ENCODE measurements around the gene IGSF22.

Gene IGSF22

GRCh38 chr11:18714443-18714780 is 11.6 kb downstream of the IGSF22 start:
- DNase-seq: no peak

- DNase-seq: no peak
Measured at GRCh38 chr11:18713646-18714442, 12.1 kb downstream of the IGSF22 start.

GRCh38 chr11:18710545-18710944 is 15.4 kb downstream of the IGSF22 start:
- no peak for DNase-seq

GRCh38 chr11:18709414-18709813 is 16.6 kb downstream of the IGSF22 start:
- DNase-seq: no peak

- DNase-seq: no peak
Measured at GRCh38 chr11:18707811-18708340, 18.1 kb downstream of the IGSF22 start.

- DNase-seq: peak in 31 of 56 donors; percentile 19 to 79 (median 43)
Measured at GRCh38 chr11:18706330-18707243, 19.4 kb downstream of the IGSF22 start.

- DNase-seq: peak in 7 of 56 donors; percentile 21 to 74 (median 53)
Measured at GRCh38 chr11:18705651-18706281, 20.2 kb downstream of the IGSF22 start.

- DNase-seq: peak in 1 of 56 donors; percentile 15
Measured at GRCh38 chr11:18704698-18705097, 21.3 kb downstream of the IGSF22 start.

- no peak for DNase-seq
Measured at GRCh38 chr11:18704045-18704645, 21.8 kb downstream of the IGSF22 start.

- DNase-seq: peak in 2 of 56 donors; percentile 30 to 31
Measured at GRCh38 chr11:18703001-18703763, 22.8 kb downstream of the IGSF22 start.

- no peak for DNase-seq
Measured at GRCh38 chr11:18701614-18702216, 24.3 kb downstream of the IGSF22 start.

- DNase-seq: no peak
Measured at GRCh38 chr11:18700872-18701271, 25.1 kb downstream of the IGSF22 start.

- DNase-seq: peak in 5 of 56 donors; percentile 6 to 31 (median 21)
Measured at GRCh38 chr11:18700375-18700774, 25.6 kb downstream of the IGSF22 start.

- DNase-seq: peak in 22 of 56 donors; percentile 7 to 61 (median 24)
Measured at GRCh38 chr11:18699848-18700261, 26.1 kb downstream of the IGSF22 start.

- DNase-seq: peak in 1 of 56 donors; percentile 30
Measured at GRCh38 chr11:18699269-18699596, 26.8 kb downstream of the IGSF22 start.

GRCh38 chr11:18698341-18699268 is 27.4 kb downstream of the IGSF22 start, which contains the start of gene TMEM86A:
Gene TMEM86A, plus strand, starts transcription at chr11:18698779. Its CDS starts 108 bp downstream, at chr11:18698887.
- DNase-seq: peak; percentile 61 to 95 (median 86)

- DNase-seq: no peak
Measured at GRCh38 chr11:18697576-18697975, 28.4 kb downstream of the IGSF22 start.

- DNase-seq: no peak
Measured at GRCh38 chr11:18696638-18697225, 29.3 kb downstream of the IGSF22 start.
